H9 (cell line): Measurements from ENCODE around the gene NADK. TPM values are rescaled to one million over a fixed set of nuclear protein-coding genes. Genes with fewer than 3 reads are reported as not detected.

Experiments used
- DNase-seq: peaks from one replicate; pipeline ENCODE4 v3.0.0-alpha.2; 2017
- H2AFZ ChIP-seq: one replicate; pipeline ENCODE4 v1.6.1; 2013; ENCODE audit warnings: mild to moderate bottlenecking, low read length, control low read depth, moderate library complexity
- H2AK5ac ChIP-seq: 2 replicates; pipeline ENCODE4 v1.6.1; 2013; ENCODE audit warnings: low read length, control low read depth, mixed read lengths; ENCODE audit not compliant: insufficient read length
- H2BK120ac ChIP-seq: one replicate; pipeline ENCODE4 v1.6.1; 2013; ENCODE audit warnings: low read depth, mild to moderate bottlenecking, low read length, control low read depth, inconsistent platforms; ENCODE audit not compliant: poor library complexity, severe bottlenecking
- H2BK12ac ChIP-seq: 2 replicates; pipeline ENCODE4 v1.6.1; 2013; ENCODE audit warnings: low read length, control low read depth, mixed read lengths, low read depth; ENCODE audit not compliant: insufficient read length
- H2BK15ac ChIP-seq: 2 replicates; pipeline ENCODE4 v1.6.1; 2013; ENCODE audit warnings: low read depth, low read length, control low read depth
- H2BK20ac ChIP-seq: one replicate; pipeline ENCODE4 v1.6.1; 2013; ENCODE audit warnings: low read depth, mild to moderate bottlenecking, low read length, control low read depth, inconsistent platforms; ENCODE audit not compliant: poor library complexity, severe bottlenecking
- H2BK5ac ChIP-seq: 2 replicates; pipeline ENCODE4 v1.6.1; 2013; ENCODE audit warnings: low read length, control low read depth, mixed read lengths; ENCODE audit not compliant: insufficient read length
- H3K14ac ChIP-seq: 2 replicates; pipeline ENCODE4 v1.6.1; 2013; ENCODE audit warnings: low read length, control low read depth; ENCODE audit not compliant: insufficient read depth
- H3K18ac ChIP-seq: 2 replicates; pipeline ENCODE4 v1.6.1; 2013; ENCODE audit warnings: low read depth, mild to moderate bottlenecking, mixed read lengths, low read length, control low read depth; ENCODE audit not compliant: insufficient read length
- H3K23ac ChIP-seq: 2 replicates; pipeline ENCODE4 v1.6.1; 2013; ENCODE audit warnings: low read length, control low read depth, mixed read lengths, low read depth; ENCODE audit not compliant: insufficient read length
- H3K23me2 ChIP-seq: 2 replicates; pipeline ENCODE4 v1.6.1; 2013; ENCODE audit warnings: low read depth, mild to moderate bottlenecking, mixed read lengths, low read length, control low read depth; ENCODE audit not compliant: insufficient read length, poor library complexity, severe bottlenecking
- H3K27ac ChIP-seq: 2 replicates; pipeline ENCODE4 v1.5.1; 2013; ENCODE audit warnings: low read length, control low read depth, mixed read lengths, low read depth; ENCODE audit not compliant: insufficient read length
- H3K27me3 ChIP-seq: 2 replicates; pipeline ENCODE4 v1.6.1; 2013; ENCODE audit warnings: low read length, control low read depth, inconsistent platforms; ENCODE audit not compliant: insufficient read depth
- H3K4ac ChIP-seq: 2 replicates; pipeline ENCODE4 v1.6.1; 2013; ENCODE audit warnings: low read depth, mild to moderate bottlenecking, control low read depth, inconsistent platforms, low read length, moderate library complexity
- H3K4me1 ChIP-seq: 2 replicates; pipeline ENCODE4 v1.6.1; 2013; ENCODE audit warnings: low read length, control low read depth, inconsistent platforms; ENCODE audit not compliant: insufficient read depth
- H3K4me2 ChIP-seq: 2 replicates; pipeline ENCODE4 v1.6.1; 2013; ENCODE audit warnings: low read length, control low read depth, mixed read lengths; ENCODE audit not compliant: insufficient read length, insufficient read depth
- H3K56ac ChIP-seq: 2 replicates; pipeline ENCODE4 v1.6.1; 2013; ENCODE audit warnings: low read depth, mild to moderate bottlenecking, mixed read lengths, low read length, control low read depth; ENCODE audit not compliant: insufficient read length
- H3K79me1 ChIP-seq: 2 replicates; pipeline ENCODE4 v1.6.1; 2013; ENCODE audit warnings: low read depth, mild to moderate bottlenecking, moderate library complexity, low read length, control low read depth, inconsistent platforms; ENCODE audit not compliant: insufficient read depth, poor library complexity, severe bottlenecking
- H3K79me2 ChIP-seq: 2 replicates; pipeline ENCODE4 v1.6.1; 2013; ENCODE audit warnings: low read length, control low read depth, inconsistent platforms; ENCODE audit not compliant: insufficient read depth
- H3K9ac ChIP-seq: 2 replicates; pipeline ENCODE4 v1.6.1; 2013; ENCODE audit warnings: low read length, control low read depth, mixed read lengths; ENCODE audit not compliant: insufficient read length; ENCODE audit errors: extremely low read depth
- H3K9me3 ChIP-seq: one replicate; pipeline ENCODE4 v1.6.1; 2013; ENCODE audit warnings: low read depth, low read length, inconsistent platforms; ENCODE audit not compliant: control insufficient read depth
- H3T11ph ChIP-seq: one replicate; pipeline ENCODE4 v1.6.1; 2013; ENCODE audit warnings: mild to moderate bottlenecking, low read length, control low read depth, inconsistent platforms
- H4K20me1 ChIP-seq: one replicate; pipeline ENCODE4 v1.6.1; 2013; ENCODE audit not compliant: control insufficient read depth, insufficient read length, insufficient read depth
- H4K5ac ChIP-seq: 2 replicates; pipeline ENCODE4 v1.6.1; 2013; ENCODE audit warnings: low read depth, mild to moderate bottlenecking, mixed read lengths, low read length, control low read depth; ENCODE audit not compliant: insufficient read length
- H4K8ac ChIP-seq: replicated peaks from 2 replicates; pipeline ENCODE4 v1.6.1; 2013; ENCODE audit warnings: low read length, control low read depth, mixed read lengths, low read depth; ENCODE audit not compliant: insufficient read length
- H4K91ac ChIP-seq: 2 replicates; pipeline ENCODE4 v1.6.1; 2013; ENCODE audit warnings: low read depth, mild to moderate bottlenecking, moderate library complexity, mixed read lengths, low read length, control low read depth; ENCODE audit not compliant: insufficient read length
- H3K27ac Mint-ChIP-seq, 3 experiments: 2 replicates in 2 of 3; 3 replicates in 1 of 3; pipeline ENCODE4 v1.8.0; 2020 to 2021; ENCODE audit warnings: mixed read lengths in 3 of 3, mild to moderate bottlenecking in 1 of 3, moderate library complexity in 1 of 3
- H3K27me3 Mint-ChIP-seq: 2 replicates; pipeline ENCODE4 v1.8.0; 2021; ENCODE audit warnings: low read depth, mild to moderate bottlenecking, moderate library complexity, mixed read lengths
- H3K36me3 Mint-ChIP-seq, 3 experiments: 2 replicates in 2 of 3; 3 replicates in 1 of 3; pipeline ENCODE4 v1.8.0; 2020 to 2021; ENCODE audit warnings: low read depth in 3 of 3, mixed read lengths in 3 of 3; ENCODE audit not compliant: insufficient read depth in 1 of 3
- H3K4me1 Mint-ChIP-seq, 2 experiments: 2 replicates each; pipeline ENCODE4 v1.8.0; 2020; ENCODE audit warnings: mixed read lengths in 2 of 2
- H3K4me3 Mint-ChIP-seq, 2 experiments: 2 replicates in 1 of 2; 3 replicates in 1 of 2; pipeline ENCODE4 v1.8.0; 2020 to 2021; ENCODE audit warnings: mild to moderate bottlenecking in 2 of 2, mixed read lengths in 2 of 2, moderate library complexity in 1 of 2
- H3K9me3 Mint-ChIP-seq, 2 experiments: 2 replicates in 1 of 2; 3 replicates in 1 of 2; pipeline ENCODE4 v1.8.0; 2020; ENCODE audit warnings: mild to moderate bottlenecking in 2 of 2, mixed read lengths in 2 of 2, moderate library complexity in 1 of 2
- WGBS: extraction: QIAGEN DNeasy Blood & Tissue Kit; methylation state at CpG from one replicate; pipeline ENCODE4 v1.1.7; 2013; ENCODE audit warnings: missing lambda C conversion rate, low lambda C conversion rate, mixed read lengths; ENCODE audit not compliant: insufficient read length; ENCODE audit errors: extremely low coverage; 5-methylcytosine and 5-hydroxymethylcytosine counted together
- total RNA-seq: library from RNA; stranded (reverse); gene quantifications from 2 replicates; pipeline ENCODE4 v1.2.1, GENCODE V29; 2021
- TF ChIP-seq, protein P1 (sequence below): fragments of 200-600 bp; sonication (generic); conservative IDR thresholded peaks from 3 replicates; pipeline ENCODE4 v1.8.0; 2021; ENCODE audit warnings: antibody characterized with exemption, mild to moderate bottlenecking

NADK gene
- total RNA-seq, 1 experiment from 2014 or later: 105 TPM

DNA sequence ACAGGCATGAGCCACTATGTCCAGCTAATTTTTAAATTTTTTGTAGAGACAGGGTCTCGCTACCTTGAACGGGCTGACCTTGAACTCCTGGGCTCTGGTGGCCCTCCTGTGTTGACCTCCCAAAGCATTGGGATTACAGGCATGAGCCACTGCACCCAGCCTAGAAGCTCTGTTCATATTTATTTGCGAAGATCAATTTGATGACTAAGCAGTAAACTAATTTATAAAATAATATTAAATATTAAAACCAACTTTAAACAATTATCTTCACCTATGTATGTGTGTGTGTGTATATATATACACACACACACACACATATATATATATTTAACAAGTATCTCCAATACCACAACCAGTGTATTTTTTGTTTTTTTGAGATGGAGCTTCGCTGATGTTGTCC, 4.4 kb downstream of the NADK start:
- Histone ChIP-seq H2AK5ac (no peak overlapping the region), H4K5ac (no peak overlapping the region), H3K23me2 (peaks cover 5% of the 10 kb centered on the region), H4K91ac (no peak overlapping the region), H4K20me1 (no peaks in the 10 kb centered on the region), H3K14ac (no peak overlapping the region), H2BK15ac (no peak overlapping the region), H2BK12ac (no peak overlapping the region), H3K27ac (no peak overlapping the region), H3K4me2 (no peak overlapping the region), H2BK20ac (no peak overlapping the region), H3K56ac (no peak overlapping the region), H2BK5ac (no peak overlapping the region), H3K23ac (no peak overlapping the region), H3K9me3 (peaks cover 4% of the 10 kb centered on the region), H3K27me3 (no peaks in the 10 kb centered on the region), H3K4me1 (peaks cover 5% of the 10 kb centered on the region), H3T11ph (no peak overlapping the region), H3K18ac (no peak overlapping the region), H3K79me1 (peaks cover 8% of the 10 kb centered on the region), H2AFZ (no peak overlapping the region), H3K79me2 (peaks cover 27% of the 10 kb centered on the region), H2BK120ac (no peak overlapping the region), H4K8ac (no peak overlapping the region), H3K9ac (no peak overlapping the region), H3K4ac (no peak overlapping the region)
- DNase-seq: no peak
- TF ChIP-seq, protein P1, sequence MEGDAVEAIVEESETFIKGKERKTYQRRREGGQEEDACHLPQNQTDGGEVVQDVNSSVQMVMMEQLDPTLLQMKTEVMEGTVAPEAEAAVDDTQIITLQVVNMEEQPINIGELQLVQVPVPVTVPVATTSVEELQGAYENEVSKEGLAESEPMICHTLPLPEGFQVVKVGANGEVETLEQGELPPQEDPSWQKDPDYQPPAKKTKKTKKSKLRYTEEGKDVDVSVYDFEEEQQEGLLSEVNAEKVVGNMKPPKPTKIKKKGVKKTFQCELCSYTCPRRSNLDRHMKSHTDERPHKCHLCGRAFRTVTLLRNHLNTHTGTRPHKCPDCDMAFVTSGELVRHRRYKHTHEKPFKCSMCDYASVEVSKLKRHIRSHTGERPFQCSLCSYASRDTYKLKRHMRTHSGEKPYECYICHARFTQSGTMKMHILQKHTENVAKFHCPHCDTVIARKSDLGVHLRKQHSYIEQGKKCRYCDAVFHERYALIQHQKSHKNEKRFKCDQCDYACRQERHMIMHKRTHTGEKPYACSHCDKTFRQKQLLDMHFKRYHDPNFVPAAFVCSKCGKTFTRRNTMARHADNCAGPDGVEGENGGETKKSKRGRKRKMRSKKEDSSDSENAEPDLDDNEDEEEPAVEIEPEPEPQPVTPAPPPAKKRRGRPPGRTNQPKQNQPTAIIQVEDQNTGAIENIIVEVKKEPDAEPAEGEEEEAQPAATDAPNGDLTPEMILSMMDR: no peak
- Mint-ChIP-seq H3K9me3 (peaks cover 18 to 21% of the 10 kb centered on the region in 2 experiments), H3K27ac (no peak overlapping the region), H3K36me3 (peaks cover 42 to 59% (median 48%) of the 10 kb centered on the region in 3 experiments), H3K4me1 (peaks cover 17 to 24% of the 10 kb centered on the region in 2 experiments), H3K4me3 (no peak overlapping the region), H3K27me3 (no peaks in the 10 kb centered on the region)
- WGBS: no CpG with 5 or more reads among the region's 4 CpGs
